HG02759 (cell line): ENCODE results near the gene WHRN.
A peak's percentile ranks its signal among the peaks of the same experiment; 100 is the strongest.

Experiments used
- ATAC-seq: cut with Tn5 transposase; IDR thresholded peaks from one replicate; pipeline ENCODE4 v1.9.1; 2021; ENCODE audit warnings: mild to moderate bottlenecking, moderate library complexity; ENCODE audit not compliant: unreplicated experiment

WHRN gene

DNA sequence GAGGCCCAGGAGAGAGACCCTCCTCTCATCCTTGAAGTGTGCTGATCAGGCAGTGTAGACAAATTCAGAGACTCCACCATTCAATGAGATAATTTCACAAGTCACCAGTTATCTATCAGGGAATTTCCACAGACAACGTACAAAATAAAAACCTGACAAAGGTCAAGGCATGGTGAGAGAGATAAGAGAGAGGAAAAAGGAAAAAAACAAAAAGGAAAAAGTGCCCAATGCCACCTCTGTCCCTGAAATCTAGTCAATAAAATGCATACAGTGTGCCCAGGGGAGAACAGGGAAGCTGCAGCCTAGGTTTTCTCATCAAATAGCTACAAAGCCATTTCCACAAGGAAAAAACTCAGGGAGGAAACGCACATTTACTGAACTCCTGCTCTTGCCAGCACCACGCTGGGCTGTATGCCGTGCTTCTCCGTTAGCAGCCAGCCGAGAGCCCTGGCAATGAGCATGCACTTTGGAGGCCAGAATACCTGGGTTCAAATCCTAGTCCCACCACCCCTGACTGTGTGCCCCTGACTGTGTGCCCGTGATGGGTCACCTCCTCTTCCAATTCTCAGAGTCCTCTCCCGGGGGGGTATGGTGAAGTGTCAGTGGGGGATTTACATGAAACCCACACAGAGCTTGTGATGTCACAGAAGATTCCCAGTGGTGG, 11.6 kb downstream of the WHRN start:
- ATAC-seq, result no peak

DNA sequence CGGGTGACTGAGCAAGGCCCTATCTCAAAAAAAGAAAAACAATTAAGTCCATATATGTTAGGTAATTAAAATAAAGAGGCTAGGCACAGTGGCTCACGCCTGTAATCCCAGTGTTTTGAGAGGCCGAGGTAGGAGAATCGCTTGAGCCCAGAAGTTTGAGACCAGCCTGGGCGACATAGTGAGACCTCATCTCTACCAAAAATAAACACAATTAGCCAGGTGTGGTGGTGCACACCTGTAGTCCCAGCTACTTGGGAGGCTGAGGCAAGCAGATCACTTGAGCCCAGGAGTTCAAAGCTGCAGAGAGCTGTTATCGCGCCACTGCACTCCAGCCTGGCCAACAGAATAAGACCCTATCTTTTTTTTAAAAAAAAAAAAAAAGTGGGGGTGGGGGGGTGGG, 12.3 kb downstream of the WHRN start:
- no peak for ATAC-seq

DNA sequence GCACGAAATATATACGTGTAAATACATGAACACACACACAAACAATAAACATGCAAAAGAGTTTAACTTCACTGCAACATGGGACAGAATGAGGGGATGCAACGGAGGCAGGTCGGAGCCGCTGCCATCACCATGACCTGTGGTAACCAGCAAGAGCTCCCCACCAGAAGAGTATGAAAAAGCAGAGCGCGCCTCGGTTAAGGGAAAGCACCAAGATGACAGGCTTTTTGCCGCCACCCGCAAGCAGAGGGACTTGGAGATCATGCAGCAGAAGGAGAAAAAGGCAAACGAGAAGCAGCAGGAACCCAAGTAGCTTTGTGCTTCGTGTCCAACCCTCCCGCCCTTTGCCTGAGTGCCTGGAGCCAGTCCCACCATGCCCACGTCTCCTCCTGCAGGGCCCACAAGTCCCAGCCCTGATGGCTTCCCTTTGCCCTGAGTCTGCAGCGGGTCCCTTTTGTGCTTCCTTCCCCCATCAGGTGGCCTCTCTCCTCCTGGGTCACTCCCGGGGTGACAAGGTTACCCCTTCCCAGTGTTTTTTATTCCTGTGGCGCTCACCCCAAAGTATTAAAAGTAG, 13.8 kb downstream of the WHRN start:
- ATAC-seq, result no peak

DNA sequence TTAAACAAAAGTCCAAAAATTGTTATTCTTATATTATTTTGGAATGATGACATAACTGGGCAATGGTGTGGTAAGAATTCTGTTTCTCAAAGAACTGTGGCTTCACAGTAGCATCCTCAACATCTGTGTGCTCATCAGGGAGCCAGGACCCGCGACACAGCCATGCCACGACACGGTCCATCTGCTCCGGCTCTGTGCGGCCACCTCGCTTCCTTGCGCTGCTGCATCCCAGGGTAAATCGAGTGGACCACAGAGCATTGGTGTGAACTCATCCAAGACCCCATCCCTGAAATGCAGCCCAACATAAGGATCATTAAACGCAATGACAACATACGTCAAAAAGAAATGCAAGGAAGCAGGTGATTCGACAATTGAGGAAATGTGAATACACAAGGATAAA, 15.3 kb downstream of the WHRN start:
- no peak for ATAC-seq

DNA sequence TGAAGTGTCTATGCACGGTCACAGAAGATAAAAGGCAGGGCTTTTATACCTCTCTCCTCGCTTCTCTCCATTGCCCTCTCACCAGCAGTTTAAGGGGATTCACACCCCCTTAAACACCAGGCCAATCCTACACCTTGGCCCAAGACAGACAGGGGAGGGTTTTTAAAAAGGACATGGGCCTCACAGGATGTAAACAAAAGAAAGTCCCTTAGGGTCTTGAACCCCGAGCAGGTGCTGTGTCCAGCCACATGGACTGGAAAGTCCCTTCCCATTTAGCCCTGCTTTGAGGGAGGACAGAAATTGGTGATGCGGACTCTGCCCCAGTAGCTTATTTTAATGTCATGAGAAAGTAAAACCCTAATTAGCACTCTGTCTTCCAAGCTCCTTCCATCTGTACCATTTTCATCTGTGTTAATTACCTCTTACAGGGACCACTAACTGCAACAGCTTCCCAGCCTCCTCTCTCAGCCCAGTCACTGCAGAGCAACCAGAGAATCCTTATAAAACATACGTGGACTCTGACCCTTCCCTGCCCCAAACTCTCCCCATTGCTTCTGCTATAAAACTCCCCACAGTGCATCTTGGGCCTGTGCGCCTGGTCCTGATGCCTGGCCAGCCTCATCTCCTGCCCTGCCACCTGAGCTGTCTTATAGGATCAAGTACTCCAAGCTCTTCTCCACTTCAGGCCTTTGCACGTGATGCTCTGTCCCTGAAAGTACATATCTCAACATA, 16.7 kb downstream of the WHRN start:
- ATAC-seq, result no peak

DNA sequence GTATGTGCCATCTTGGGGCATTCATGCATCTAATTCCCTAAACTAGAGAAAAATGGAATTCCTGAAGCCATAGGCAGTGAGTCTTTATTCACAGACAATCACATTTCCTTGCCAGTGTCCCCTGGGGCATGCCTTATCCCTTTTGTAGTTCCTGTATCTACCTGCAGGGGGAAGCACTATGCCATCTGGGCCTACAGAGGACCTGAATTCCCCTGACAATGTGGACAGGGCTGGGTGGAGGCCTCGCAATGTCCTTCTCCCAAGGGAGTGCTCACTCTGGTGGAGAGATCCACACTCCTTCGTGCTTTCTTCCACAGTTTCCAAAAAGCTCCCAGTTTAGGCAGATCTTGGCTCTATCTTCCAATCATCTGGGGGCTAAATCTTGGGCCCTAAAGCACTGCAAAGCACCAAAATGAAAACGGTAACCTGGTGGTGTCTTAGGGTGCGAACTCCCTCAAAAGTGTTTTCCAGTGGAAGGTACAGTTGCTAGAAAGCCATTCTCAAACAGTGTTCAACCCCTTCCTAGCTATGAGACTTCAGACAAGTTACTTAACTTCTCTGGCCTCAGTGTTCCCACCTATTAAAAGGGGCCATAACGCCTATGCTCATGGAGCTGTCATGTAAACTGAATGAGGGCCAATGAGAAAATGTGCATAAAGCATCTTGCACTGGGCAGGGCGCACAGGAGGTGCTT, 17.5 kb downstream of the WHRN start:
- peak; percentile 60 for ATAC-seq

DNA sequence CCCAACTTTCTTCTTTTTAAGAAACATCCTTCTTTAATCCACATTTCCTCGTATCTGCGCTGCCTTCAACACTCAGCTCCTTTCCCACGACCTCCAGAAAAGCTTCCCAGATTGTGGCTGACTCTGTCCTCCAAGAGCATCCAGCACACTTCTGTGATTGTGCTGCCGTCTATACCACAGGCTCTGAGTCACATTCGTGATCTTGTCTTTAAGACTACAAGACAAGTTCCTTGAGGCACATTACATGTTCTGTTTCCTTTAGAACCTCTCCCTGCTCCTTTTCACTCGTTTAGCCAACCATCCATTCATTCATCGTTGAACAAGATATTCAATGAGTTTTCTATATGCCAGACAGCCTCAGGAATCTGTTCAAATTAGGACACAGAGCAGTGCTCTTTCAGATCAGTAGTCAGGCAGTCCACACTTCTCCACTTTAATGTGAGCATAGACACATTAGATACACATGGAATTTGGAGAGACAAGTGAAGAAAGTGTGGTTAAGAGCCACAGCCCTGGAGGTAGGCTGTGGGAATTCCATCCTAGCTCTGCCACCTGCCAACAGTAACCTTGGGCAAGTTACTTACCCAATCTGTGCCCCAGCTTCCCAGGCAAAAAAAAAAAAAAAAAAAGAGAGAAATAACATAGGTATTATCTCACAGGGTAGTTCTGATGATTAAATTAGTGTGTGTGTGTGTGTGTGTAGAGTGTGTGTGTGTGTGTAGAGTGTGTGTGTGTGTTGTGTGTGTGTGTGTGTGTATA, 18.9 kb downstream of the WHRN start:
- ATAC-seq, result no peak

DNA sequence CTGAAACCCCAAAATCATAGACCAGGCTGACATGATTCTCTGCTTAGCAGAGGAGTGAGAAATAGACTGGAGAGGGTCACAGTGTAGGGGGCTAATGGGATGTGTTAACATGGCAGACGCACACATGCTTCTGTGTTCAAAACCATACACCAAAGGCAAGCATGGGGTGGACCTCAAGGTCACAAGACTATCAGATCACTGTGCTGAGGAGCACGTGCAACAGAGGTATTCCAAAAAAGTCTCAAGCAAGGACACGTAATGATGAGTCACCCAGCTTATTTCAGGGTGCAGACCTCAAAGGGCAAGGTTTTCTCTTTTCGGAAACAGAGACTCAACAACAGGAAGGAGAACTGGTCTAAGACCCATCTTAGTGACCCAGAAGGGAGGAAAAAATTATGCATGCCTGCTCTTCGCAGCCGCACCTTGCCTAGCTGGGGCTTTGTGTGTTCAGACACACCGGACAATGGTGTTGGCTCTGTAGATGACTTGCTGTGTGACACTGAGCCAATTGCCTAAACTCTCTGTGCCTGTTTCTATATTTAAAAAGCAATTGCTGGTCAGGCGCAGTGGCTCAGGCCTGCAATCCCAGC, 20.3 kb downstream of the WHRN start:
- peak; percentile 47 for ATAC-seq

DNA sequence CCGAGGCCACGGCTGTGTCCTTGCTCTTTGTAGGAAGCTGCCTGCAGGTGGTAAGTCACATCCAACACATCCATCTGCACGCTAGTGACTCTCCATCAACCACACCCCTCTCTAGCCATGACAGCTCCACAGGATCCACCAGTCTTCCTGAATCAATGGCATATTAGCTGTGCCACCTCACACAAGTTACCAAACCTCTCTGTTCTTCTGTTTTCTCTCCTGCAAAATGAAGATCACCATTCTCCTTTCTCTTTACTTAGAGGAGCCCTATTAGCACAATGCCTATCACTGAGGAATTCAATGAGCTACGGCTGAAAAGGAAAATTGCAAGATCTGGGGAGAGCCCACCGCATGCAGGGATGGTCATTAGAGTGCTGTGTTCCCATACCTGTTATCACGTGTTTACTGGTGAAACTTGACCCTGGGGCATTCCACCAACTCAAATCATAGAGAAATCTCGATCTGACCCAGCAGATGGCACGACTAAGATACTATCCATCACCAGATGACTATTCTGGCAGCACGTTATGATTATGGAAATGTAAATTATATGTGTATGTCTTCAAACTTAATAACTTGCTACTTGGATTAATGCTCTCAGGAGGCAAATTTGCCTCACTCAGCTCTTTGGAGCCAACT, 20.9 kb downstream of the WHRN start:
- peak; percentile 18 for ATAC-seq

DNA sequence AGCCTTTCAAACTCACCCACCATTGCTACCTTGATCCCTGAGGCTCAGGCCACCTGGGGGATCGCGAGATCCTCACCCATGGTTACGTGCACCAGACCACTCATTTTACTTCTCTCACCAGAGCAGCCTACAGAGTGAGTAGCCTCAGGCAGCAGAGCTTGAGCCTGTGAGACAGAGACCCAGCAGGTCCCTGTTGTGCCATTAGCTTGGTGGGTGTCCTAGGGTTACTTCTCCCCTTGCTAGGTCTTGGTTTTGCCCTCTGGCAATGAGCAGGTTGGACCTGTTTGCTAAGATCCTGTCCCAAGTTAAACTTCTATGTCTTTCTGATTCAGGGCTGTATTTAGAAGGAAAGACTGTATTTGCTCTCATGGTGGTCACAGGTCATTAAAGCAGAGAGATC, 21.8 kb downstream of the WHRN start:
- no peak for ATAC-seq

DNA sequence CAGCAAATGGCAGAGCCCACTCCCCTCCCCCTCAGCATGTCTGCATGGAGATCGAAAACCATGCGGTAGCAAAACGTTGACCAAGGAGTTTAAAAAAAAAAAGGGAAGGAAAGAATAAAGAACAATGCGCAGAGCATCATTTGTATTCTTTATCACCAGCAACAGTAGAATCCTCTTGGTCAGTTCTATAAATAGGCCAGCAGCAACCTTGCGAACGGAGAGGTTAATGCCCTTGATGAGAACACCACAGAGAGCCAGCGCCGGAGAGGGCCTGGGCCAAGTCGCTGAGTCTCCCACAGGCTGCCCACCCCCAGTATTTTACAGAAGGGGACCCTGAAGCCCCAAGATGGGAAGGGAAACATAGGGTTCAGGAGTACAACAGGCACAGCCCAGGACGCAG, 22.7 kb downstream of the WHRN start:
- no peak for ATAC-seq

DNA sequence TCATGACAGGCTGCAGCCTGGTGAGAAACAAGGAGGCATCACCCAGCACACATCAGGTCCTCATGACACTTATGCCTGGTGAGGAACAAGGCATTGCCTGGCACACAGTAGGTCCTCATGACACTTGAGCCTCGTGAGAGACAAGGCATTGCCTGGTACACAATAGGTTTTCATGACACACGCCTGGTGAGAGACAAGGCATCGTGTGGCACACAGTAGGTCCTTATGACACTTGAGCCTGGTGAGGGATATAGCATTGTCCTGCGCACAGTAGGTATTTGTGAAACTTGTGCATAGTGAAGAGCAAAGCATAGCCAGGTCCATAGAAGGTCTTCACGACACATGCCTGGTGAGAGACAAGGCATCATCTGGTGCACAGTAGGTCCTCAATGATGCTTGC, 23.5 kb downstream of the WHRN start:
- ATAC-seq, result no peak

DNA sequence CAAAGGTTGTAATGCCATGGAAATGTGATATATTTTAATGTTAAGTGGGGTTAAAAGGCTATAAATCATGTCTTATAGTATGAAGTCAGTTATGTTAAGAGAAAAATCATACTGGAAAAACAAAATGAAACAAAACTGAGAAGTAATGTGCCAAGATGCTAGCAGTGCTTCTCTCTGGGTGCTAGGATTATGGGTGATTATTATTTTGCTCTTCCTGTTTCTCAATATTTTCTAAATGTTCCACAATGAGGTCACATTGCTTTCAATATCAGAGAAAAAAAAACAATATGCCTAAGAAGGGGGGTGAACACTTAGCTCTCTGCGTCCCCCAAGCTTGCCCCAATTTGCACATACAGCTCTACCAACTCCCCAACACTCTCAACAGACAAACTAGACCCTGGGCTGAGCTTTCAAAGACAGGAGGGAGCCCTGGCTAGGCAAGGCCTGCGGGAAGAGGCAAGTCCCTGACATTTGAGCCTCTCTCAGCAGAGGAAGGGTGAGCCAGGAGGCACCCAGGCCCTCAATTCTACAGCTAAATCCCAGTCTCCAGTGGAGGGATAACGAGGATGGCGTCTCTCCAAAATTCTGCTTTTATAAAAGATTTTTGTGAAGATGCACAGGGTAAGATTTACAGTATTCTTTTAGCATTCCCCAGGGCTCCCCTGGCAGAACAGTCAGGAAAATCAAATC, 24.4 kb downstream of the WHRN start:
- no peak for ATAC-seq

DNA sequence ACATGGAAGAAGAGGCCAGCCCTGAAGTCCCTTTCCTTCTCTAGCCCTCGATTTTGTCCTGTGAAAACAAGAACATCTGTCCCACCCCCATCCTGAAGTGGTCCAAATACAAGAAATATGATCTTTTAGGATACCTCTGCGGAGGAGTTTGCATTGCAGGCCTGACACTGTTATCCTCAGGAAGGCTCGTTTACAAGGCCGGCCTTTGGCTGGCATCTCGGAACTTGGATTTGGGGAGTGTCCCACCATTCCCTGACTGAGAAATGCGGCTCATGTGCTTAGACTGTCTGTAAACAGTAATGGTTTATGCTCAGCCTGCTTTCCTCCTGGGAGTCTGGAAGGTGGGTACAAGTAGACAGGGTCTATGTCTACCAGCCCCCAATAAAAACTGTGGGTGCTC, 26.4 kb downstream of the WHRN start:
- ATAC-seq, result no peak

DNA sequence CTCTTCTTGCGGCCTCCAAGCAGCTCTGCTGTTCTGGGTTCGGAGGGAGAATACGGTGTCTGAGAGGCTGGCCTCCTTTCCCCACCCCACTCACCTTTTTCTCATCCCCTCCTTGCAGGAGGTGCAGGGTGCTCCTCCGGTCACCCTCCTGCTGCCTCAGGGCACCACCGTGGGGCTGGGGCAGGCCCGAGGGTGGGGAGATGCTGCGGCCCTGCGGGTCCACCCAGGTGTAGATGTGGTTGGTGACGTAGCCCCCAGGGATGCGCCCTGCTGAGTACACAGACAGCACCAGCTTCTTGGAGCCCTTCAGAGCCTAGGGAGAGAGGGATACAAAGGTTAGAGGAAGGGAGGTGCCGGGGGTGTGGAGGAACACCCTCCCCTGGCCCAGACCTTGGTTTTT, 26.8 kb downstream of the WHRN start:
- ATAC-seq, result no peak

DNA sequence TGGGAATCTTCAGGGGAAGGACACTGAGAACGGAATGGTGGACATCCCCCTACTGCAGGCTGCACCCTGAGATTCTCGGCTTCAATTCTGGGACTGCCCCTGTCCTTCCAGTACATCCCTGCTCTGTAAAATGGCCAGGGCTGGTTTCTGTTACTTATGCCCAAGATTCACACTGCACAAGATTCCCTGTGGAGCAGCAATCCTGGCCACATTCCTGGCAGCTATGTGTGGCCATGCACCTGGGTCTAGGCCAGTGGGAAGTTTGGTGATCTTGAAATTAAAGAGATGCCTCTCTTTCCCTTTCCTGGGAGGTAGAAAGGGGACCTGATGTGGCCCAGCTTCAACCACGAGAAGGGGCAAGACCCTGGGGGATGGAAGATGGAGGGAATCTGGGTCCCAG, 27.6 kb downstream of the WHRN start:
- no peak for ATAC-seq

DNA sequence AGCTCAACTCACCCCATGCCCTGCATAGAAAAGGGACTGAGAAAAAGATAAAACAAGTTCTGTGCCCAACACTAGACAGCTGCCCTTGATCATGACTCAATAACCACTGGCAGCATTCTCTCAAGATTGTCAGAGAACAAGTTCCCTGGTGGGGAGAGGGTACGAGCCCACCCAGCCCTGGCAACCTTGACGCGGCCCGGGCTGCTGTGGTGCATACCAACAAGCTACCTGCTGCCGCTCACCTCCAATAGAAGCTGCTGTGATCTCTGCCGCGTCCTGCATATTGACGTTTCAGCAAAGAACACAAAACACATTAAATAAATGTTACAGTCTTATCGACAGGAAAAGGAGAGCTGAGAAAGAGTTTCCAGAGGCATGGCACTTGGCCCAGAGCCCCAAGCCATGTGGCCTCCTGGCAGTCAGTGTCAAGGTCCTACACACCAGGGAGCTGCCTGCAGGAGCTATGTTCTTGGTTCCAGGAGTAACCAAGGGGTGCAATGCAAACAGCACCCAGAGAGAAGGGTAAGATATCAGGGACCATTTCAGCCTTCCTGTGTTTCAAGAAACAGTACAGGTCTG, 28.3 kb downstream of the WHRN start:
- ATAC-seq, result no peak

DNA sequence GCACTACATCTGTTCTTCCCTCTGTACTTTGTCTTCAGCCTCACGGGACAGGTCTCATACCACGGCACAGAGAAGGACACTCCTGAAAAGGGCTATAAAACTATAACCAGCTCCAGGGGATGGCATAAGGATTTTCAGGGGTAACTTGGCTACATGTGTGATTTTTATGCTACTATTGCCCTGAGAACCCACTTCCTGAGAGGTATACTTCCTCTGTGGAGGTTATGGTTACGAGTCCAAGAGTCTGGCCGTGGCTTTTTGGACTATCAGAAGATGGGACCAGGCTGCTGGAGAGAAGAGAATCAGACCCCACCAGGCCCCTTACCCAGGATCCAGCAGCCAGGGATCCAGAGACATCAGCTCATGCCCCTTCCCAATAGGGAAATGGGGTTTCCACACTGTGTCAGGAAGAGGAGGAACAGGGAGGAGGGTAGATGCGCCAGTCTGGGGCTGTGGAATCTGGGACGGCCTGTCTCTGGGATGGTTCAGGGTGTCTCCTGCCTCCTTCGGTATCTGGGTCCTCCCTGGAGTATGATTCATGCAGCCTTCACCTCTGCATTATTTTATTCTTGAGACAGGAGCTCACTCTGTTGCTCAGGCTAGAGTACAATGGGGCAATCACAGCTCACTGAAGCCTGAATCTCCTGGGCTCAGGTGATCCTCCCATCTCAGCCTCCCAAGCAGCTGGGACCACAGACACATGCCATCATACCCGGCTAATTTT, 29.7 kb downstream of the WHRN start:
- ATAC-seq, result no peak

DNA sequence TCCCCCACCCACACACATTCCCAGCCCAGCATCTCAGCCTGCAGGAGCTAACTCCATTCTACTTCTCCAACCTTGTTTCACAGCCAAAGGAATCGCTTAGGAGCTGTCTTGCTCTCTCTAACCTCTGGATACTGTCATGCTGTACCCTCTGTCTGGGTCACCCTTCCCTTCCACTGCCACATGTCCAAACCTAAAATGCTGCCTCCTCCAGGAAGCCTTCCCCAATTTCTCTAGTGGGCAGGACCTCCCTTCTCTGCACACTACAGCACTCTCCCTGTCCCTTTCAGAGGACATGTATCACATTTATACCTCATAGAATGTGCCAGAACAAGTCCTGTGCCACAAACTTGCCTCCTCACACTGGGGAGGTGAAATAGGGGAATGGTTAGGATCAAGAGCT, 30.8 kb downstream of the WHRN start:
- ATAC-seq, result no peak
